Measurements from ENCODE around the gene BLACAT1.

The BLACAT1 gene

DNA sequence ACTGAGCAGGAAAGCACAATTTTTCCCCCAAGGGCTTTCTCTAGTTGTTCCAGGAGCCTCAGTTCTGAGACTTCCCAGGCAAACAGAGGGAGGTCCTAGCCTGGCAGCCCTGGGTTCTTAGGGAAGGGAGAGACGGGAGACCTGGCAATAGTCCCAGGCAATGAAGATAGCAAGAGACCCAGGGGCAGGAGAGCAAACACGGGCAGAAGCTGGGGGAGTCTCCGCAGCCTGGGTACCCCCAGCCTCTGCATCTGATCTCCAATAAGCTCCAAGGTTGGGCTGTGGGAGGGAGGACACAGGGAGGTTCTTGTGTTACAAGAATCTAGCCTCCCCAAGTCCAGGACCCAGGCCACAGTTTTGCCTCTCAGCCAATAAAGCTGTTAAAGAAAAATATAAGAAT is 2.4 kb downstream of the BLACAT1 start:
- DNase-seq, result no peak

DNA sequence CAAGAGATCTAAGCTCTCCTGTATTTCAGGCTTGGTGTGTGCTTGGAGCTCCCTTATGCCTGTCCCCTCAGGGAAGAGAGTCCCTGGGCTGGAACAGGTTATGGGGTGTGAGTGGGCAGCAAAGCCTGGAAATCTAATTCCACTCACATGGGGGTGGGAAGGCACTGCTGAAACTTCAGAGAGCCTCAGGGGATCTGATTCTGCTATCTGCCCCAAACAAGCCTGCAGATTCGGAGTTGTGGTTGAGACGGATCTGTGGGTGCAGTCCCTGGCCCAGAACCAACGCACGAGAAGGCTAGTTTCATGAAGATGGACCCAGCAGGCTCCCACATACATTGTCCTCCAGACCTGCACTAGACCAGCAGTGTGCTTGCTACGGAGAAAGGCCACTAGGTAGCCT is 2.9 kb downstream of the BLACAT1 start:
- DNase-seq, result no peak

DNA sequence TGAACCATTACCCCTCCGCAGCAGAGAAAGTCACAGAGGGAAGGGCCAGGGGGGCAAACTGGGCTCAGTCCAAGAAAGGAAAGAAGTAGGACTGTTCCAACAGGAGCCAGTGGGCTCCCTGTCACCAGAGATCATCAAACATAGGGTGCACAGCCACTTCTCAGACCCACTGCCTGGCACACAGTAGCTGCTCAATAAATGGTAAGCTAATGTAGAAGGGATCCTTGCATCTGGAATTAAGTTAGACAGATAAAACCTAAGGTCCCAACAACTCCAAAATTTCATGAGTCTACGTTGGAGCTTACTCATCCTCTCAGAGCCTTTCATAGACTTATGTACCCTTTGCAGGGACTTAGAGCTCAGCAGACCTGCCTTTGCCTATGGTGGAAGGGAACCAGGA is 3.5 kb downstream of the BLACAT1 start:
- no peak for DNase-seq

DNA sequence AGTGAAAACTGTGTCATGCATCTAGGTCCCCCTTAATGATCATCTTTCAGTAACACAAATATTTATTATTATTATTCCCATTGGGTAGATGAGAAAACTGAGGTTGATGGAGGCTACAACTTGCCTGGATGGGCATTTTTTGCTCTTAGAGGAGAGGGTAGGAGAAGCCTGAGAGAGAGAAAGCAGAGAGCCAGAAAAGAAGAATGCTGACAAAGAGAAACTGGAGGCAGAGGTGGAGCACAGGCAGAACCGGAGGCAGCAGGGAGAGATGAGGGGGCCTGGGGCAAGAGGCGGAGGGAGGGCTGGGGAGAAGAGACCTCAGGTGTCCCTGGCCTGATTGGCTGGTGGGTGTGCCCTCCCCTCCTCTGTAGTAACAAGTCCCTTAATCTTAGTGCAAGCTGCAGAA is 4.1 kb downstream of the BLACAT1 start:
- no peak for DNase-seq

- no peak for DNase-seq
These were observed 4.6 kb downstream of the BLACAT1 start for GRCh38 chr1:205451202-205451601.

DNA sequence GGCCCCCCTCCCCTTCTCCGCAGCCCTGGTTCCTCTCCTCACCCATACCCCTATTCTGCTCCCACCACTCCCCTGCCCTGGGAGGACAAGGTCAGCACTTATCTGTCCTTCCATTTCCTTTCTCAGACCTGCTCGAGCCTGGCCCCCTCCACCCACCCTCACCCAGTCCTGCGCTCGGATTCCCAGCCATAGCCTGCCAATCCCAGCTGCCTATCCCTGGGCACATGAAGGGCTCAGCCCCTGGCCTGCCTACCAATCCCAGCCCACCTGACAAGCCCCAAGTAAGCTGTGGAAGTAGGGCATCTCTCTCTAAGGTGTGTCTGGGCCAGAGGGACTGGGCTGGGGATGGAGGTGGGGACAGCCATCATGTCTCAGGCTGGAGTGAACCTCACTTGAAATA is 5.4 kb downstream of the BLACAT1 start:
- DNase-seq, result no peak

DNA sequence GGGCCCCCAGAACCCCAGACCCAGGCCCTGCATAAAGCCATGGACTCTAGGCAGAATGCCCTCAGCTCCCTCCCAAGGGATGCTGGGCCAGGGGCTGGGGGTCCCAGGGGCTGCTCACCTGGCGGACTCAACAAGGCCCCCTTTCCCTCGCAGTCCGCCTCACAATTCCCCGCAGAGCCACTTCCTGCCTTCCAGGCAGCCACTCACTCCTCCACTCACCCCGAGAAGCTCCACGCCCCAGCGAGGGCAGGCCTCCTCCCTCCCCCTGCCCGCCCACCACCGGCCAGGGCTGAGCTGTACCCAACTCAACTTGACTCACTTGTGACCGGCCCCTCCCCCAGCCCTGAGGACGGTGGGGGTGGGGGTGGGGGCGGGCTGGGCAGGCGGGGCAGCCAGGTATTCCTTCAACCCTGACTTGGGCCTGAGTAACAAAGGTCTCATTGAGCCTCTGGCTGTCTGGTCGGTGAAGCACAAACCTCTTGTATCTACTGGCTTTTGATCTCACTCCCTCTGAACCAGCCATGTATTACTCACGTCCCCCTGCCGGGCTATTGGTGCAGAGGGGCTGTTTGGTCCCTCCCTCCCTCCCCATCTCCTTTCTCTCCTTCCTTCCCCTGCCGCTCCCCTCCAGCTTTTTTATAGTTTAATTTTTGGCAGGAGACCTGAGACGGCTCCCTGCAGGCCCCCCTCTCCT is 5.9 kb downstream of the BLACAT1 start:
- no peak for DNase-seq

- no peak for DNase-seq
These were observed 6.5 kb downstream of the BLACAT1 start for GRCh38 chr1:205449254-205449749.

GRCh38 chr1:205448540-205449253 is 7.1 kb downstream of the BLACAT1 start:
- no peak for DNase-seq

GRCh38 chr1:205447457-205448341 is 8.1 kb downstream of the BLACAT1 start:
- no peak for DNase-seq

DNA sequence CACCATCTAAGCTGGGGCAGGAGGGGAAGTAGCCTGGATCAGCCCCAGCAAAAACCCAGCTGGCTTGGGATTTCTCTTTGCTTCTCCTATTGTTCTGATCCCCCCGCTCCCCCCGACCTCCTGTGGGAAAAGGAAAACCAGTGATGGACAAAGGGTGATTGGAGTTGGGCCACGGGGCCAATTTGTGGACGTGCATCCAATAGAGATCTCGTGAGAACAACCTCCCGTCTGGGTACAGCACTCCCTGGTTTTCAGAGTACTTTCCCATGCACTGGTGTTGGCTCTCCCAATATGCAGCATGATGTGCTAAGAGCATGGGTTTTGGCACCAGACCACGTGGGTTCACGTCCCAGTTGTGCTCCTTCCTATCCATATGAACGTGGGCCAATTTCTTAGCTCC is 9.0 kb downstream of the BLACAT1 start:
- no peak for DNase-seq

DNA sequence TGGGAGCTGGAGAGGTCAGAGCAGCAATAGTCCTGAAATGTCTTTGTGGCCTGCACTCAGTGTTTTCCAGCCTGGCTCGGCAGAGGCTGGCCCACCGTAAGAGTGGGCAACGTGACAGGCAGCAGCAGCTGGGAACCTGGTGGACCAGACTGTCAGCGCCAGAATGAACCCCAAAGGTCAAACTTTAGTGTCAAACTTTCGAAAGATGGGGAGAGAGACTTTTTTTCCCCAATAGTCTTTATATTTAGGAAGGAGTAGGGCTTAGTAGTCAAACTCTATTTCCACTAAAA is 10.3 kb downstream of the BLACAT1 start:
- no peak for DNase-seq

DNA sequence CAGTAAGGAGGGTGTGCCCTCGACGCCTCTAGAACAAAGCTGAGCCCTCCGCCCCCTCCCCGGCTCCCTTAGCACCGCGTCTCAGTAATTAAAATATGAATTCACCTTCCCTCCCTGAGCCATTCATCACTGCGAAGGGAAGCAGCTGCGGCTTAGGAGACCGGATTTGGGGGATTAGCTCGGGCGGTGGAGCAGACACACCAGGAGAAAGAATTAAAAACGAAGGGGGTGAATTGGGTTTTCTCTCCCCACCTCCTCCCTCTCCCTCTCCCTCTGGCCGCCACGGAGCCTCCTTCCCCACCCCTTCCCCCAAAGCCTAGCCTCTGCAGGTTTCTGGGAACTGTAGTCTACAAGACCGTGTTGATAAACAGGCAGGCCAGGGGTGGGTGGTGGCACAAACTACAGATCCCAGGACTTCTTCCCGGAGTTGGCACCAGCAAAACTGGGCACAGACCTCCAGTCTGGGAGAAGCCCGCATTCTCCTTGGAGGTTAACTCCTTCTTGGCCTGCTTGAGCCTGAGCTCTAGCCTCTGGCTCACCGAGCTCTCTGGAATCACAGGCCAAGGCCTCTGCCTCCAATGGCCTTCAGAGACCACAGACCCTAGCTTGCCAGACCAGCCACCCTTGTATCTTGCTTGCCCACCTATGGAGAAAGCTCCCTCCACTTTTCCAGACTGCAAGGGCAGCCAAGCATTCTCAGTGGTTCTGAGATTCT is 10.8 kb downstream of the BLACAT1 start:
- DNase-seq, result no peak

- DNase-seq, result no peak
These were observed 11.4 kb downstream of the BLACAT1 start for GRCh38 chr1:205444300-205444930.

GRCh38 chr1:205443585-205444299 is 12.1 kb downstream of the BLACAT1 start:
- no peak for DNase-seq

- no peak for DNase-seq
These were observed 13.7 kb downstream of the BLACAT1 start for GRCh38 chr1:205442051-205442725.

- DNase-seq, result no peak
These were observed 14.2 kb downstream of the BLACAT1 start for GRCh38 chr1:205441716-205442050.

DNA sequence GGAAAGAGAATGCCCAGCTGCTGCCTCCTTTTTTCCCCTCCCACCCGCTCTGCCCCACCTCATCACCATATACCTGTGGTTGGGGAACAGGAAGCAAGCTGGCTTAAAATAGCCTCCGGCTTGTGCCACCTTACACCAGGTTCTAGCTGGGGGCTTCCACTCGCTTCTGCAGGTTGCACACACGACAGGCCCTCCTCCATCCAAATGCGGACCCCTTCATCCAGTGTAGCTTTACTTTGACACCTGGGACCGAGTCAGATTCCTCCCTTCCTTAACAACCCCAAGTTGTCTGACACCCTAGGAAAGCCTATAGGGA is 14.6 kb downstream of the BLACAT1 start:
- DNase-seq, result no peak

DNA sequence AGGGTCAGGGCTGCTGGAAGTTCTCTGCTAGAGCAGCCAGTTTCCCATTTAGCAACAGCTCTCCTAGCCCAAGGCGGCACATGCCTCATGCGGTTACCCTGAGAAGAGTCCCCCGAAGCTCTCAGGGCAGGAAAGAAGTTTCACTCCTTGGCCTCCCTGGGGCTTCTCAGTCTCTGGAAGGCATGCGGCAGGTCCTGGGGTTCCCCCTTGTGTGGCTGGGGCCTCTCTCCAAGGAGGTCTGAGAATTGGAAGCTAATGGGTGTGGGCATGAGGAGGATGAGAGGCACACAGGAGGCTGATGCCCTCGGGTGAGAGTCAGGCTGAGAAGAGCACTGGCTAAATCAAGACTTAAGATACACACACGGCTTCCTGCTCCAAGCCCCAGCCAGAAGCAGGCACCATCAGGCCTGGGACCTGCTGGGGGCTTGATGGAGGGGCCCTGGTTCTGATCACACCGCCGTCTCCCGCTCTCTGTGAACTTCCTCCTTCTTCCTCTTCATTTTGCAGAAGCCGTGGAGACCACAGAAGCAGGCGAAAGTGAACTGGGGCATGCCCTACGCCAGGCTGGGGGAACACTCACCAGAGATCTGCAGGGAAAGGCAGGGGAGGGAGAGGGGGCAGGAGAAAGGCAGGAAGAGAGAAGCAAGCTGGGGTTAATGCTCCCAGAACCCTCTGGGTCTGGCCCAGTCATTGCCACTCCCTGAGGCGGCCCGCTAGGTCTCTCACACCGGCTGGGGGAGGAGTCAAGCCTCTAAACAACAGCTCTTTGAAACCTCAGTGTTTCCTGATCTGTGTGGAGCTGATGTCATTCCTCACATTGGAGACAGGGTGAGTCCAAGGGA is 15.1 kb downstream of the BLACAT1 start:
- peak; percentile 56 to 70 for DNase-seq

DNA sequence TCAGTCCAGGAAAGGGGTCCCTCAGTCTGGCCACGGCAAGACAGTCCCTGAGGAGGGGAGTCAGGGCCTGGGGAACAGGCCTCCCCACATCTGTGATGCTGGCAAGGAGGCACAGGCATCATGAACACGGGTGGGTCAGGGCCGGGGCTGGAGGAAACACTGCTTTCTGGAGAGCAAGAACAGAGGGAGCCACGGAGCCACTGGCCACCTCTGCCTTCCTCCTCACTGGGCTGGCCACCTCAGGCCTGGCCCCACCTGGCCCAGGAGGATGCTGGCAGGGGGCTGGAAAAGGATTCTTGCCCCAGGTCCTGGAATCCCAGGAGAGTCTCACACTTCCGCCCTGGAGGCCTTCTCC is 15.7 kb downstream of the BLACAT1 start:
- no peak for DNase-seq
